Stimulated activated CD8-positive, alpha-beta memory T cell treated with anti-CD3 and anti-CD28 coated beads, Interleukin-15, amount 100 ng/mL, for 4 hours (primary cell): Measurements from ENCODE around the gene JMJD1C.

Experiments
- DNase-seq, 2 donors: peaks; one replicate each; pipeline ENCODE4 v3.0.0-alpha.2; 2020; ENCODE audit warnings: low read depth in 2 of 2

JMJD1C gene

DNA sequence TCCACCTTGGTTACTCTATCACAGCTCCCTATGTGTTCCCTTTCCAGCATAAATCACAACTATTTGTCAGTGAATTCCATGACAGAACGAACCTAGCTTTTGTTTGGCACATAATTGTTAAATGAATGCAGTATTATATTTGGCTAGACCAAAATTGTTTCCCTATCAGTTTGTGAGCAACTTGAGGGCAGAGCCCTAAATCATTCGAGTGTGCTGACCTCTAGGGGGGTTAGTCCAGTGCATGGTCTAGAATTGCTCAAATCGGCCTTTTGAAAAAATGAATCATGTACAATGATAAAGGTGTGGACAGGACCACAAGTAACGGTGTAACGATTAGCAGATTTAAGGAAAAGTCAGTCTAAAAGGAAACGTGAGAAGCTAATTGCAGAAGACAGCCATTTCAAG lies 333.1 kb downstream of the JMJD1C start:
- no peak for DNase-seq

DNA sequence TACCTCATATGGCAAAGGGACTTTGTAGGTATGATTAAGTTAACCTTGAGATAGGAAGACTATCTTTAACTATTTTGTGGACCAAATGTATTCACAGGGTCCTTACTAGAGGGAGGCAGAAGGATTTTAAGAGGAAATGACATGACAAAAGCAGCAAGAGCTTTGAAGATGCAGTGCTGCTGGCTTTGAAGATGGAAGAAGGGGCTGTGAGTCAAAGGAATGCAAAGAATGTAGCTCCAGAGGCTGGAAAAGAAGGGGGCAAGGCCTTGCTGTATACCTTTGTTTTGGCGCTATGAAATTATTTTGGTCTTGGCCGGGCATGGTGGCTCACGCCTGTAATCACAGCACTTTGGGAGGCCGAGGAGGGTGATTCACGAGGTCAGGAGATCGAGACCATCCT lies 335.9 kb downstream of the JMJD1C start:
- no peak for DNase-seq

DNA sequence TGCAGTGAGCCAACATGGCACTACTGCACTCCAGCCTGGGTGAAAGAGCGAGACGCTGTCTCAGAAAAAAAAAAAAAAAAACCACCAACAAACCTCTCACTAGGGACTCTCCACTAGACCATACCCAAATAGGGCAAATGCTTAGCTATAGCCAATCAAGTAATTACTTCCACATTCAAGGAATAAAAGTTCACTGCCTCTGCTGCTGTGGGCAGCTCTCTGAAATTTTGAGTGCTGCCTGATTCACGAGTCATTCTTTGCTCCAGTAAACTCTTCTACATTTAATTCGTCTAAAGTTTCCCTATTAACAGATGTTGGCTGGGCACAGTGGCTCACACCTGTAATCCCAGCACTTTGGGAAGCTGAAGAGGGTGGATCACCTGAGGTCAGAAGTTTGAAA lies 337.3 kb downstream of the JMJD1C start:
- DNase-seq = no peak

DNA sequence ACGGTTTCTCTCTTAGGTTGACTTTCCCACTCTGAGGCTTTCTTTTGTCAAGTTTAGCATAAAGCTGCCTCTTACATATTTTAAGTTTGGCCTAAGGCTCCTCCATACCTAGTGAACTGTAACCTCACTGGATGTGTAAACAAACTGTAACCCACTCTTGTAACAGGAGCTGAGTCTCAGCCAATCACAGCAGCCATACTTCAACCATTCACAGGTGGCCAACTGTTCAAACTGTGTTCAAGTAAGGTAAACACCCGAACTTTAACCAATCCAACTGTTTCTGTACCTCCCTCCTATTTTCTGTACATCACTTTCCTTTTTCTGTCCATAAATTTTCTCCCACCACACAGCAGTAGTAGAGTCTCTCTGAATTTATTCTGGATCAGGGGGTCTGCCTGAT lies 340.3 kb downstream of the JMJD1C start:
- no peak for DNase-seq

DNA sequence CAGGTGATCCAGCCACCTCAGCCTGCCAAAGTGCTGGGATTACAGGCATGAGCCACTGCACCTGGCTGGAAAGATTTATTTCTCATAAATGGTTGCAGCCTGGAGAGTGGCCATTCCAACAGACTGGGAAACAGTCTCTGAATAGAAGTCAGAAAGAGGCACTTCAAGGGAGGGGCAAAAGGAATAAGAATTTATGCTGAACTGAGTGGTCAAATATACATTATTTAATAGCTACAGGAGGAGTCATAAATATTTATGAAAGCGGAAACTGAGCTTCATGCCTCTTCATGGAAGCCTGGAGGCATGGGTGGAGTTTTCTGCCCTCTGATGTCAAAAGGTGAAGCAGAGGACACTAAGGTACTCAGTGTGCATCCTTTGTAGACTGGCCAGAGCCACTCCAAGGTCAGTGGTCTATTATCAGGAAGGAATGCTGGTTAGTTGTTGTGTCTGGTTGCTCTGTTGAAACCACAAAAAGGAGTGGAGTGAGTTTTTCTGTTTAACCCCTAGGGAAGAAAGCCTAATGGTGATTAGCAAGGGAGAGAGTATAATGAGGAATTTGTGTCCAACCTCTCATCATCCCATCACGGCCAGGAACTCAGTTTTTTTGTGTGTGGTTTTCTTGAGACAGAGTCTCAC lies 341.9 kb downstream of the JMJD1C start:
- DNase-seq = no peak

DNA sequence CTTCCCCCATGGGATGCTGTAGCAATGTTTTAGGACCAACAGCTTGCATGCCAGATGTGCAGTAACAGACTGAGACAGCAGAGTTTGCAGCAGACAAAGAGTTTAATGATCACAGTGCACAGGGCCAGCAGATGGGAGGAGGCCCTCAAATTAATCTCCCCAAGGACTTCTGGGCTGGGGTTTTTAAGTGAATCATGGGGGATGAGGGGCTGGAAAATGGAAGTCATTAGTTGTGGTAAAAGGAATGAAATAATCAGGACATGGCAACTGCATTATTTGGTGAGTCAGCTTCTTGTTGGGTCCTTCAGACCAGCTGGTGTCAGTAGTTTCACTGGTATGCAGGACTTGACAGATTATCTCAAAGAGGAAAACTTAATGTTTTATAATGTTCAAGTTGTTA lies 345.2 kb downstream of the JMJD1C start:
- no peak for DNase-seq

DNA sequence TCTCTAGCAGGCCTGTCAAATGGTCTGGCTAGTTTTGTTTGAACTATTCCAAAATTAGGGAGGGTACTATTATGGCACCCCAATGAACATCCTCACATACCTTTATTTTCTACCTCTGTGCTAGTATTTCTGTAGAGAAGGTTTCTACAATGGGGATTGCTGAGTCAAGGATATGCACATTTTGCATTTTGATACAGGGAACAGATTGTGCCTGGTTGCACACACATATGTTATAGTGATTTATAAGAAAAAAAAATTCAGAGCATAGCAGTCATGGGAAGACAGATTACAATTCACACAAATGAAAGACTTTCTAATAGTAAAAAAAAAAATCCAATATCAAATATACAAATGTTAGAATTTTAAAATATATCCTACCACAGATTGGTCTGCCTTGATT lies 346.7 kb downstream of the JMJD1C start:
- no peak for DNase-seq
